Heart right ventricle (tissue), 16 donors: ENCODE data around the gene KL. TPM values are rescaled to one million over a fixed set of nuclear protein-coding genes. Genes with fewer than 3 reads are reported as not detected.

Experiments
- ATAC-seq, 8 donors: fragments of 200-7000 bp; cut with Tn5 transposase; one replicate each; pipeline ENCODE4 v1.9.1; 2020; ENCODE audit warnings: mild to moderate bottlenecking in 8 of 8, moderate library complexity in 8 of 8, moderate number of reproducible peaks in 1 of 8
- DNase-seq, 2 donors: peaks; one replicate each; pipeline ENCODE4 v3.0.0-alpha.2; 2020
- H3K27ac ChIP-seq, 10 donors: fragments of 200-600 bp; sonication (generic) in 2 of 10; one replicate each; pipeline versions ENCODE4 v1.5.0 to v1.8.0; 2020 to 2022; ENCODE audit warnings: mild to moderate bottlenecking in 3 of 10
- H3K27me3 ChIP-seq, 7 donors: fragments of 200-600 bp; one replicate each; pipeline ENCODE4 v1.8.0; 2021 to 2022; ENCODE audit warnings: mild to moderate bottlenecking in 2 of 7
- H3K36me3 ChIP-seq, 9 donors: fragments of 200-600 bp; sonication (generic) in 1 of 9; one replicate each; pipeline versions ENCODE4 v1.5.0 to v1.8.0; 2020 to 2022; ENCODE audit warnings: mild to moderate bottlenecking in 2 of 9
- H3K4me1 ChIP-seq, 9 donors: fragments of 200-600 bp; sonication (generic) in 1 of 9; one replicate each; pipeline versions ENCODE4 v1.5.0 to v1.8.0; 2020 to 2022; ENCODE audit warnings: mild to moderate bottlenecking in 4 of 9
- H3K4me3 ChIP-seq, 10 donors: fragments of 200-600 bp; sonication (generic) in 2 of 10; one replicate each; pipeline versions ENCODE4 v1.5.0 to v1.8.0; 2020 to 2022; ENCODE audit warnings: mild to moderate bottlenecking in 7 of 10, moderate library complexity in 2 of 10
- H3K9me3 ChIP-seq, 11 donors: fragments of 200-600 bp in 10 of 11; sonication (generic) in 2 of 11; one replicate each; pipeline versions ENCODE4 v1.5.0 to v1.8.0; 2013 to 2022; ENCODE audit warnings: mild to moderate bottlenecking in 2 of 11, control low read depth in 1 of 11, moderate library complexity in 1 of 11
- WGBS, 2 donors: extraction: QIAGEN DNeasy Blood & Tissue Kit; methylation state at CpG; one replicate each; pipeline ENCODE4 v1.1.7; 2013; ENCODE audit warnings: inconsistent platforms in 1 of 2; 5-methylcytosine and 5-hydroxymethylcytosine counted together
- intact Hi-C, 10 donors: fragments of 100-400 bp; cut with DNase I; formaldehyde crosslinking; loops; one replicate each; pipeline versions ENCODE4 v1.11.1 to v1.14.2; 2022
- long read RNA-seq, 3 donors: library from polyadenylated mRNA; unstranded; transcript quantifications; one replicate each; pipeline ENCODE4 v2.0.0, GENCODE V29; 2020 to 2021
- polyA plus RNA-seq, 2 donors: library from polyadenylated mRNA; stranded (reverse); fragments of 200-250 nt; gene quantifications; one replicate each; pipeline ENCODE4 v1.2.3, GENCODE V29; 2013
- total RNA-seq, 10 donors: library from RNA; stranded (reverse); fragmentation: NEBNext Ultra II Directional in 3 of 10; extraction: Animal tissue kit (Norgen Biotek cat#: 25700) in 3 of 10; gene quantifications; one replicate each; pipeline versions ENCODE4 v1.2.1 to v1.2.4, GENCODE V29; 2021 to 2023
- TF ChIP-seq, protein P1 (sequence below), 9 donors: fragments of 200-600 bp; sonication (generic) in 2 of 9; IDR thresholded peaks; one replicate each; pipeline versions ENCODE4 v1.5.0 to v1.8.0; 2021 to 2022; ENCODE audit warnings: antibody characterized with exemption in 9 of 9, mild to moderate bottlenecking in 5 of 9, moderate library complexity in 1 of 9
- donor health status: Arrhythmogenic right ventricular cardiomyopathy.
- donor health status: ischemic (EF 13 %, LVEDD 7.1; RV severe dilation, severe dysfunction).
- donor health status: healthy with polysubstance abuse.
- donor health status: DM: no; HTN: yes; CAD: no.
- donor health status: DM: no; HTN: no; CAD: no.
- donor health status: ischemic (EF 25% LVEDD 6.9; RV normal size, moderate dysfunction).
- donor health status: ischemic (EF 25% LVEDD 5.7; RV mildly dilated, moderate dysfunction).
- donor health status: healthy.
- donor health status: DM: yes; HTN: yes; CAD: no.
- donor health status: Ischemic cardiomyopathy.
- donor health status: ischemic (EF 35%, LVEDD 5.7; RV mildly dilated, moderate dysfunction).
- donor health status: nonischemic (EF 11% LVEDD 7.7; RV severe dilation, severe dysfunction).
- donor health status: DM: yes; HTN: yes; CAD: no.
- donor health status: PGD.
- donor health status: ischemic (EF 29% LVEDD 5.4; RV normal size, mild dysfunction).
- donor health status: nonischemic (EF 23%, LVEDD 6.1; RV moderate dilation, normal function).

Gene KL
- 1 to 10 TPM in 9 of 10 donors, under 1 TPM in 1; 0.89 to 2.7 (median 1.5) TPM for total RNA-seq
- under 1 TPM; 0.80 to 0.97 TPM for polyA plus RNA-seq
- long read RNA-seq, donor 1, partial matches to known transcripts: 2 of 4 reads
- long read RNA-seq, donor 1, other reads (novel, unspliced or antisense): 2 of 4 reads
- long read RNA-seq, donor 2, partial matches to known transcripts: 1 of 2 reads
- long read RNA-seq, donor 2, other reads (novel, unspliced or antisense): 1 of 2 reads
- long read RNA-seq, donor 3, full-length matches to known transcripts: 1 of 5 reads
- long read RNA-seq, donor 3, partial matches to known transcripts: 3 of 5 reads
- long read RNA-seq, donor 3, other reads (novel, unspliced or antisense): 1 of 5 reads

GRCh38 chr13:33016414-33017322, at the start of gene KL:
Gene KL, plus strand, starts transcription at chr13:33016423. Its CDS starts 18 bp downstream, at chr13:33016441.
- Histone ChIP-seq H3K4me1 (peaks cover 0 to 44% (median 17%) of the 10 kb centered on the region in 9 donors), H3K4me3 (peak within 1 kb of the TSS; percentile 55 to 71 (median 64)), H3K9me3 (no peaks in the 10 kb centered on the region), H3K27ac (peak within 1 kb of the TSS; percentile 78 to 95 (median 91)), H3K27me3 (peaks cover 0 to 38% (median 0%) of the 10 kb centered on the region in 7 donors), H3K36me3 (no peaks in the 10 kb centered on the region)
- DNase-seq (peak; percentile 38 to 49), ATAC-seq (peak; percentile 41 to 85 (median 58))
- WGBS, 2 donors: 2 to 3% methylated on average over 88 to 106 of the region's 106 CpGs
- intact Hi-C loops: loop anchor here in 4 of 10 donors (2.0 to 10.0 kb wide), 6 partner anchors 44 to 526 kb away; partner anchors contain the start of gene PDS5B (in 3 of the 4)
- TF ChIP-seq, protein P1, sequence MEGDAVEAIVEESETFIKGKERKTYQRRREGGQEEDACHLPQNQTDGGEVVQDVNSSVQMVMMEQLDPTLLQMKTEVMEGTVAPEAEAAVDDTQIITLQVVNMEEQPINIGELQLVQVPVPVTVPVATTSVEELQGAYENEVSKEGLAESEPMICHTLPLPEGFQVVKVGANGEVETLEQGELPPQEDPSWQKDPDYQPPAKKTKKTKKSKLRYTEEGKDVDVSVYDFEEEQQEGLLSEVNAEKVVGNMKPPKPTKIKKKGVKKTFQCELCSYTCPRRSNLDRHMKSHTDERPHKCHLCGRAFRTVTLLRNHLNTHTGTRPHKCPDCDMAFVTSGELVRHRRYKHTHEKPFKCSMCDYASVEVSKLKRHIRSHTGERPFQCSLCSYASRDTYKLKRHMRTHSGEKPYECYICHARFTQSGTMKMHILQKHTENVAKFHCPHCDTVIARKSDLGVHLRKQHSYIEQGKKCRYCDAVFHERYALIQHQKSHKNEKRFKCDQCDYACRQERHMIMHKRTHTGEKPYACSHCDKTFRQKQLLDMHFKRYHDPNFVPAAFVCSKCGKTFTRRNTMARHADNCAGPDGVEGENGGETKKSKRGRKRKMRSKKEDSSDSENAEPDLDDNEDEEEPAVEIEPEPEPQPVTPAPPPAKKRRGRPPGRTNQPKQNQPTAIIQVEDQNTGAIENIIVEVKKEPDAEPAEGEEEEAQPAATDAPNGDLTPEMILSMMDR (IDR thresholded peaks at IDR 0.05): peak in 2 of 9 donors; percentile 32 to 36

DNA sequence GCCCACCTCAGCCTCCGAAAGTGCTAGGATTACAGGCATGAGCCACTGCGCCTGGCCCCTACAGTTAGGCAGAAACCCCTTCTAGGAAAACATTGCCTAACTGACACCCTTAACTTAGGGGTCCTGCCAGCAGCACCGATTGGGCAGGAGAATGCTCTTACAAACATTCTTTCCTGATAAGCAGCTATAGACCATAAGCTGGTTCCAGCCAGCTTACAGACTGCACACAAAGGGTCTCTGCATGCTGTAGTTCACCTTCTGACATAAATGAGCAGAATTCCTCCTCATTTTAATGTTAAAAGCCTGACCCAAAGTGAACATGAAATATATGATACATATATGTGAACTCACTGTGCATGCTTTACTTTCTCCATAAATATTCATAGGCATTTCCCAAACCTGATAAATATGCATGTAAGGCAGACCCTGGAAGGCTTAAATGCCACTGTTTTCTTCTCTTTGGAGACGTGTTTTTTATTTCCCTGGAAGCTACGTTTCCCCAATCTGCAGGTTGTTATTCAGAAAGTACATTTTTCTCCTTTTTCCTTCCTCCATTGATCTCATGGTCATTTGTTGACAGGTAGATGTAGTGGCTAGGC, 48.5 kb upstream of the KL start:
- H3K4me3 ChIP-seq: no peak overlapping the region
- intact Hi-C loops: loop anchor here in 1 of 10 donors (5.0 kb wide), 1 partner anchor 40 kb away; no protein-coding TSS in a partner anchor
- ATAC-seq (no peak), DNase-seq (no peak)
- TF ChIP-seq, protein P1 (IDR thresholded peaks at IDR 0.05): no peak
- H3K4me1 ChIP-seq: peaks cover 0 to 28% (median 18%) of the 10 kb centered on the region in 9 donors
- 53 to 79% methylated on average over 5 of the region's 5 CpGs for WGBS, 2 donors
- H3K27me3 ChIP-seq: no peaks in the 10 kb centered on the region
- no peak overlapping the region for H3K27ac ChIP-seq
- H3K36me3 ChIP-seq: no peaks in the 10 kb centered on the region
- H3K9me3 ChIP-seq: no peaks in the 10 kb centered on the region

GRCh38 chr13:32968316-32968715, 47.9 kb upstream of the KL start:
- Histone ChIP-seq H3K27me3 (no peaks in the 10 kb centered on the region), H3K4me3 (no peak overlapping the region), H3K4me1 (peaks cover 0 to 28% (median 18%) of the 10 kb centered on the region in 9 donors), H3K27ac (peak overlapping the region in 4 of 10 donors; percentile 32 to 90 (median 84)), H3K9me3 (no peaks in the 10 kb centered on the region), H3K36me3 (no peaks in the 10 kb centered on the region)
- TF ChIP-seq, protein P1 (IDR thresholded peaks at IDR 0.05): no peak
- WGBS, 2 donors: 81 to 84% methylated on average over 1 of the region's 1 CpG
- DNase-seq: no peak
- ATAC-seq: no peak
- intact Hi-C loops: loop anchor here in 1 of 10 donors (5.0 kb wide), 1 partner anchor 39 kb away; no protein-coding TSS in a partner anchor
